ENCODE results near the gene PTPRCAP.
A peak's percentile ranks its signal among the peaks of the same experiment; 100 is the strongest.
"Not testable (repeated sequence)": the region's sequence is repeated elsewhere in the genome, so short reads cannot be mapped to it uniquely, and the experiment has no call there.

Gene PTPRCAP

GRCh38 chr11:67437082-67437808 is at the start of gene PTPRCAP:
Gene PTPRCAP (minus strand): TSS chr11:67437682. CDS start chr11:67437619, 63 bp downstream.
- DNase-seq: no peak
- intact Hi-C loops (cut with DNase I): no loop called here

- intact Hi-C loops (cut with DNase I): no loop called here
- no peak for DNase-seq
Observed at GRCh38 chr11:67486481-67487195, 49.2 kb upstream of the PTPRCAP start.

- peak in 2 of 10 donors; percentile 47 to 55 for DNase-seq
- intact Hi-C loops (cut with DNase I): loop anchor here (2.0 kb wide), 1 partner anchor 13 kb away; no protein-coding TSS in a partner anchor
Observed at GRCh38 chr11:67485873-67486361, 48.4 kb upstream of the PTPRCAP start.

DNA sequence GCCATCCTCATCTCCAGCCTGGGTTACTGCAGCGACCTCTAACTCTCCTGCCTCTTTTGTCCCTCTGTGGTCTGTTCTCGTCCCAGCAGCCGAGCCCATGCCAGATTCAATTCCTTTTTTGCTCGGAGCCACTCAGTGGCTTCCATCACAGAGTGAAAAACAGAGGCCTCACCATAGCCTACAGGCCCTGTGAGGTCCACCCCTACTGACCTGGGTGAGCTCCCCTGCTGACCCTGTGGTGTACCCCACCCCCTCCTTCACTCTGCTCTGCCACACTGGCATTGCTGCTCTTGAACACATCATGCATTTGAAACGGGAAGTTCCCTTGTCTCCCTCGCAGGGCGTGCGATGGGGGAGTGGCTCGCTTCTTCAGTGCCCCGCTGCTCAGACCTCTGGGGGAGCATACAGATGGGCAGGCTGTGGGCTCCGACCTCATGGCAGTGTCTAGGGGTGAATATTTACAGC is 47.4 kb upstream of the PTPRCAP start:
- DNase-seq: no peak
- intact Hi-C loops (cut with DNase I): loop anchor here (2.0 kb wide), 1 partner anchor 14 kb away; no protein-coding TSS in a partner anchor

DNA sequence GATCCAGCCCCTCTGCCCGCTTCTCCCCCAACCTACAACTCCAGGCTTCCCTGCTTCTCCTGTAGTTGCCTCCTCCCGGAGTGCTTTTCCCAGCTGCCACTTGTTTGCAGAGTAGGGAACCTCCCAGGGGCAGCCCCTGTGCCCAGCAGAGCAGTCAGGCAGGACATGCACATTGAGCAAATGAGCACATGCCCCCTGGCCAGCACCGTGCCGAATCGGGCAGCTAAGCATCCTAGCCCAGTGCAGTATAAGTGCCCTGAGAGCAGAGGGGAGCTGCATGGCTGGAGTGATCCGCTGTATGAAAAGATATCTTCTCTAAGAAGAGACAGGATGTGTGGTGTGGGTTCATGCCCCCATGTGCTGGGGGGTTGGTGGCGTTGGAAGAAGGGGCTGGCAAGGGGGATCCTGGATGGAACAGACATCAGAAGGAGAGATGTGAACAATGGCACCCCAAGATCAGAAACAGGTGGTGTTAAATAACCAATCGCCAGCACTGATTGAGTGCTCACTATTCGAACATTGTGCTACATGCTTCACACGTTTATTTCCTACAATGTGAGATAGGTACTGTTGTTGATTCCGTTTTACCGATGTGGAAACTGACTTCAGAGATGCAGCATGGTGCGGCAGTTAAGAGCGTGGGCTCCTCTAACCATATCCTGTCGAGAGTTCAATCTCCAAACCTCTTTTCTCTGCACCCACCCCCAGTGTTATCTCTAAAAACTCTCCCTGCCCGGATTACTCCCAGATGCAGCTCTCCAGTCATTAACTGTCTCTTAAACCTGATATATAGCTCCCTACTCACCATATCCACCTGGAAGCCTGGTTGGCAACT is 46.6 kb upstream of the PTPRCAP start:
- intact Hi-C loops (cut with DNase I): loop anchor here (2.0 kb wide), 2 partner anchors 15 kb away; partner anchors contain the start of gene TMEM134
- no peak for DNase-seq

- peak; percentile 92 to 99 (median 96) for DNase-seq
- intact Hi-C loops (cut with DNase I): loop anchor here (2.0 kb wide), 1 partner anchor 14 kb away; the partner anchor contains the start of gene TMEM134
Observed at GRCh38 chr11:67482827-67483798, 45.6 kb upstream of the PTPRCAP start, which contains the start of gene AIP. Gene AIP (plus strand): TSS chr11:67483026. CDS start chr11:67483159, 133 bp downstream.

DNA sequence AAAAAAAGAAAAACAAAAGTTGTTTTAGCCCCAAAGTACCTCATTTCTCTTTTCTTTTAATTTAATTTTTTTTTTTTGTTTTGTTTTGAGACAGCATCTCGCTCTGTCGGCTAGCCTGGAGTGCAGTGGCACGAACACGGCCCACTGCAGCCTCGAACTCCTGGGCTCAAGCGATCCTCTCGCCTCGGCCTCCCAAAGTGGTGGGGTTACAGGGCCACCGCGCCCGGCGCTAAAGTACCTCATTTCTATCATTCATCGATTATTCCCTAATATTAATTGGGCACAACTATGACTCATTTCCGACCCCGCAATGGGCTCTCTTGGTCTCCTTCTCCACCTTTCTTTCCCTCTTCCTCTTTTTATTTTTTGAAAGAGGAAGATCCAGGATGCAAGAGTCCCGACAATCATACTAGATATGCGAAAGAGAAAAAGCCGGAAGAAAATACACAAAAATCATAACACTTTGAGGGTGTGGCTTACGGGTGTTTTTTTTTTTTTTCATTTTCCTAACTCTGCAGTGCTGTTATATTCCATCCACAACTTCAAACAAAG is 44.9 kb upstream of the PTPRCAP start:
- DNase-seq: no peak

GRCh38 chr11:67477344-67478050 is 40.0 kb upstream of the PTPRCAP start:
- DNase-seq; intact Hi-C loops (cut with DNase I): not testable (repeated sequence)

More for the DNA sequence above, 44.9 kb upstream of the PTPRCAP start:
- intact Hi-C loops (cut with DNase I): loop anchor here (2.0 kb wide), 1 partner anchor 14 kb away; the partner anchor contains the start of gene TMEM134

DNA sequence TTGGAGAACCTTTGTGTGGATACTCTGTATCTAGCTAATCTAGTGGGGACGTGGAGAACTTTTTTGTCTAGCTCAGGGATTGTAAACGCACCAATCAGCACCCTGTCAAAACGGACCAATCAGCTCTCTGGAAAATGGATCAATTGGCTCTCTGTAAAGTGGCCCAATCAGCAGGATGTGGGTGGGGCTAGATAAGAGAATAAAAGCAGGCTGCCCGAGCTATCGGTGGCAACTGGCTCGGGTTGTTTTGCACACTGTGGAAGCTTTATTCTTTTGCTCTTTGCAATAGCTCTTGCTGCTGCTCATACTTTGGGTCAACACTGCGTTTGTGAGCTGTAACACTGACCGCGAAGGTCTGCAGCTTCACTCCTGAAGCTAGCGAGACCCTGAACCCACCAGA is 39.2 kb upstream of the PTPRCAP start:
- DNase-seq; intact Hi-C loops (cut with DNase I): not testable (repeated sequence)

DNA sequence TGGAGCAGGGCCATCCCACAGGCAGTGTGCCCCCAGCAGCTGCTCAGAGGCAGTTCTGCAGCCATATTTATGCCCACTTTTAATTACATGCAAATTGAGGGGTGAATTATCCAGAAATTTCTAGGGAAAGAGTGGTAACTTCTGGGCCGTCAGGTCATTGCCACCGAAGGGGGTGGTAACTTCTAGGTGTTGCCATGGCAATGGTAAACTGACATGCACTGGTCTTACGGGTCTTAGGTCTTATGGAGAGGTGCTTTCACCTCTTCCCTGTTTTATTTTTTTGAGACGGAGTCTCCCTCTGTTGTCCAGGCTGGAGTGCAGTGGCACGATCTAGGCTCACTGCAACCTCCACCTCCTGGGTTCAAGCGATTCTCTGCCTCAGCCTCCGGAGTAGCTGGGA is 35.4 kb upstream of the PTPRCAP start:
- intact Hi-C loops (cut with DNase I): loop anchor here (5.0 kb wide), 1 partner anchor 41 kb away; no protein-coding TSS in a partner anchor
- DNase-seq: no peak

DNA sequence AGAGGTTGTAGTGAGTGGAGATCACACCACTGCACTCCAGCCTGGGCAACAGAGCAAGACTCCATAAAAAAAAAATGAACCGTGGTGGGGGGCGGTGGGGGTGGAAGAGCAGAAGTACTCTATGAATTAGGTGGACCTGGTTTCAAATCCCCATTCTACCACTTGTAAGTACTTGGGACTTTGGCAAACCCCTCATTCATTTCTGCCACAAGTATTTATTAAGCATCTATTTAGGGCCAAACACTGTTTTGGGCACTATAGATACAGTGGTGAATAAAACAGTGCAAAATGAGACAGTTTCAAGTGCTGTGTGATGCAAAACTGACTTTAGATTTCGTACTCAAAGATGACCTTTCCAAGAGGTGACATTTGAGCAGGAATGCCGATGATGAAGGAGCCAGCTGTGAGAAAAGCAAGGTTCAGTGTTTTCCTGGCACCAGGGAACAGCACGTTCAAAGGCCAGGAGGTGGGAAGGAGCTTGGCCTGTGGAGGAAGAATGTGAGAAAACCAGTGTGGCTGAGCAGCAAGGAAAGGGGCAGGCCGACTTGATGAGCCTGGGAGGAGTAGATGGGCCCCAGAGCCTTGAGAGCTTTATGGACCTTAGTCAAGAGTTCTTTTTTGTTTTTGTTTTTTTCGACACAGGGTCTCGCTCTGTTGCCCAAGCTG is 33.0 kb upstream of the PTPRCAP start:
- intact Hi-C loops (cut with DNase I): loop anchor here (5.0 kb wide), 1 partner anchor 38 kb away; no protein-coding TSS in a partner anchor
- DNase-seq: no peak

DNA sequence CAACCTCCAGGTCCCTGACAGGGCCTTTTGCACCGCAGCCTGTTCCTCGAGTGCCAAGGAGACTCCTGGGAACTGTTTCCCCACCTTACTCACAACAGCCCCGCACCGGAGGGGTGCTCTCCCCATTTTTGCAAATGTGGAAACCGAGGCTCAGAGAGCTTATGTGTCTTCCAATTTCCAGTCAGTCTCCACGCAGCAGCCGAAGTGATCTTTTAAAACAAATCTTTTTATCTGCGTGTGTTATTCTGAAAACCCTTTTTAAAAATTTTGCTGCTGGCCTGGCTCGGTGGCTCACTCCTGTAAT is 32.0 kb upstream of the PTPRCAP start:
- intact Hi-C loops (cut with DNase I): loop anchor here (1.0 to 2.0 kb wide), 2 partner anchors 13 to 68 kb away; partner anchors contain the start of genes AIP and PPP1CA
- DNase-seq: no peak

- intact Hi-C loops (cut with DNase I): loop anchor here (1.0 to 2.0 kb wide), 3 partner anchors 14 to 68 kb away; partner anchors contain the start of genes AIP, PITPNM1 and PPP1CA
- peak; percentile 89 to 99 (median 94) for DNase-seq
Observed at GRCh38 chr11:67468759-67469507, 31.5 kb upstream of the PTPRCAP start, which contains the start of gene TMEM134. Gene TMEM134 (minus strand): TSS chr11:67469251. CDS start chr11:67469192, 59 bp downstream.

DNA sequence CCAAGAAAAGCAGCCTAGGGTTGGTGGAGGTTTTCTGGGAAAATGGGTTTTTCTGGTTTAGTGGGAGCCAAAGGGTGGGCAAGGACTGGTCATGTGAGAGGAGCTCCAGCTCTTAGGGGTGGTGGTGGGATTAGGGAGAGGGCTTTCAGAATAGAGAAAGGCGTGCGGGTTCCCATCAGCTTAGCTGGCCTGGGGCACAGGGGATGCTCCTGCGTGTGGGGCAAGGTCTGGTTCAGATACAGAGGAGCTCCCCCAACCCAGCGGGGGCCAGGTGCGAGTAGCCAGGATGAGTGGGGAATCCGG is 30.9 kb upstream of the PTPRCAP start:
- intact Hi-C loops (cut with DNase I): loop anchor here (1.0 to 2.0 kb wide), 2 partner anchors 14 to 37 kb away; partner anchors contain the start of genes AIP and PITPNM1
- no peak for DNase-seq

GRCh38 chr11:67468056-67468455 is 30.6 kb upstream of the PTPRCAP start:
- intact Hi-C loops (cut with DNase I): loop anchor here (1.0 to 2.0 kb wide), 2 partner anchors 15 to 37 kb away; partner anchors contain the start of genes AIP and PITPNM1
- peak in 8 of 10 donors; percentile 41 to 91 (median 62) for DNase-seq
